T-helper 2 cell (primary cell): ENCODE measurements around the gene MAPKAP1.

Experiments used
- DNase-seq, 5 experiments: peaks; one replicate each; pipeline versions ENCODE4 v3.0.0 to v3.0.0-alpha.2; 2012 to 2022
- total RNA-seq, 2 donors: gene quantifications; one replicate each; lab custom pipeline; 2026; lab: John Stamatoyannopoulos, UW

Gene MAPKAP1
- 64.2 to 70.2 reads per million in 2 donors for total RNA-seq

DNA sequence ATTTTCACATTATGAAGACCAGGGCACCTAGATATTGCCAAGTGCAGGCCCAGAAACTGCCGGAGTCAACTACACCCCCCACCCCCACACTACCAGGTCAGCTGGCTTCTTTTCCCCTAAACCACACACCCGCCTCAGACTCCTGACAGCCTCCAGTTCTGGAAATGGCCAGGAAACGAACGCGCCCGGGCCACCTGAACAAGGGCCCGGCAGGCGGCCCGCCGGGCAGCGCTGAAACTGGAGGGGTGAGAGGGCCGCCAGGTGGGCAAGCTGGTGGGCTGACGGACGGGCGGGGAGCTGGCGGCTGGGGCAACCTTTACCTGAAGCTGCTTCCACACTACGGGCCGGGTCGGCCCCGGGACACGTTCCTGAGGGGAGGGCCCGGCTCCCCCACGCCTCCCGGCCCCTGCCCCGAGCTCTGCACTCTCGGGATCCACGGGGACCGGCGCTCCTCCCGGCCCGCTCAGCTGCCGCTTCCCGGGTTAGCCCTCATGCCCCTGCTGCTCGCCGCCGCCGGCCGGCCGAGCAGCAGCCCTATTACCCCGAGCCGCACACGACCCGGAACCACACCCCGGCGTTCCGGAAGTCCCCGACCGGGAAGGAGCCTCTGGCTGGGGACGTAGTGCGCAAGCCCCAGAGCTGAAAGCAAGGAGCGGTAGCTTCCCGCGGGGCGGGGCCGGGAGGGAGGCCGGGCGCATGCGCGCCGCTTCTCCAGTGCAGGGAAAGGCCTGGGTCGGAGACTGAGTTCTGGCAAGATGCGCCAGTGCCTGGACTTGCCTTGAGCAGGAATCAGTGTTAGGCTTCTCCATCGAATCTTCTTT, at the start of gene MAPKAP1:
Gene MAPKAP1 (minus strand): TSS at position 558 of the 821 bp plus-strand sequence. CDS start 34,634 bp downstream, outside the sequence.
- DNase-seq: peak; percentile 80 to 94 (median 90)

- no peak for DNase-seq
Observed at GRCh38 chr9:125756518-125756917, 49.5 kb upstream of the MAPKAP1 start.

GRCh38 chr9:125755340-125755739, 48.3 kb upstream of the MAPKAP1 start:
- DNase-seq: no peak

- no peak for DNase-seq
Observed at GRCh38 chr9:125754096-125754495, 47.1 kb upstream of the MAPKAP1 start.

- no peak for DNase-seq
Observed at GRCh38 chr9:125752070-125752628, 45.1 kb upstream of the MAPKAP1 start.

GRCh38 chr9:125750627-125751011, 43.6 kb upstream of the MAPKAP1 start:
- DNase-seq: no peak

GRCh38 chr9:125749951-125750626, 43.1 kb upstream of the MAPKAP1 start:
- DNase-seq: no peak

DNA sequence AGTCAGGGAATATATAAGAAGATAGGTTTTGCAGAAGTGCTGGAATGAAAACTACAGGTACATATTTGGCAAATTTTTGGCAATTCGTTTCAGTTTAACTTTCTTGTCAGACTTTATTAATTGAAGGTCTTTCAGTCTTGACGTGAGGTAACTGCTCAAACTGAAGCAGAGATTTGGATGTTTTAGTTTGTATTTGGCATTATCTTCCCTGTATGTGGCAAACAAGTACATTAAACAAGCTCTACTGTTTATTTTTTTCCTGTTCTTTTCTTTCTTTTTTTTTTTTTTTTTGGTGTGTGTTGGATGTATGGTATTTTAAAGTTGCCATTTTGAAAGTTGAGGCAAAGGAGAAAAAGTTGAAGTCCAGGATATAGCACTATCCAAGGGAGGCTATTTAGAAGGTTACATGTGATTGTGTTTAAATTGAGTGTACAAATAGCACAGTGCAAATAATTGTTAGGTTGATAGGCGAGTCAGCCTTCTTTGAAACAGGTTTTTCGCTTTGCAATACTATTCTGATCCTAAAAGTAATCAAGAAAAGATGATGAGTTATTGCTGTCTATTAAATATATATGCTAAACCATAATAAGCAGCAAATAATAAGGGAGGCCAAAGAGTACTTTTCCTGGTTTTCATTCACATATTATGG, 42.4 kb upstream of the MAPKAP1 start:
- DNase-seq: no peak

GRCh38 chr9:125748446-125749099, 41.6 kb upstream of the MAPKAP1 start:
- DNase-seq: no peak

DNA sequence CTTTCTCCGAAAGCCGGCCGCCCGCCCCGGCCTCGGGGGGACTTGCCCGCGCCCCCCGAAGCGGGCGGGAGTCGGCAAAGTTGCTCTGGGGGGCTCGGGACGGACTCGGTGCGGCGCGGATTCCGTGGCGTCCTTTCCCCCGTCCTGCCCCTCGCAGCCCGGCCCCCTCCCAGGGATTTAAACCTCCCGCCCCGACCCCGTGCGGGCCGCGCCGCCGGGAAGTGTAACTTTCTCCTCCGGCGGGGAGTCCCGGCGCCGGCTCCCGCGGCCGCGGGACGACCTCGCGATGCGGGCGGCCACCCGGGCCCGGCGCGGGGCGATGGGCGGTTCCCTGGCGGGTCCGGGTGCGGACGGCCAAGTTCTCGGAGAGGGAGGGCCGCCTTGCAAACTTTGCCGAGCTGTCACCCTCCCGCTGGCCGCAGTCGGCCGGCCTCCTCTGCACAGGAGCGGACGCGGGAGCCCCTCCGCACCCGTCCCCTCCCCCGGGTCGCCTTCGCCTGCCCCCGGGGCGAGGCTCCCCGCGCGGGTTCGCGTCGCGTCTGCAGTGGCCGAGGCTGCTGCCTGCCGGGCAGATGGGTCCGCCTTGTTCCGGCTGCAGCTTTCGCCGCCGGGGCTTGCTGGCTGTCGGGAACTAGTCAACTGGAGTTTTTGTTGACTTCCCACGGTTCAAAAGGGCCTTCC, 40.9 kb upstream of the MAPKAP1 start:
- DNase-seq: peak; percentile 6 to 30 (median 10)

DNA sequence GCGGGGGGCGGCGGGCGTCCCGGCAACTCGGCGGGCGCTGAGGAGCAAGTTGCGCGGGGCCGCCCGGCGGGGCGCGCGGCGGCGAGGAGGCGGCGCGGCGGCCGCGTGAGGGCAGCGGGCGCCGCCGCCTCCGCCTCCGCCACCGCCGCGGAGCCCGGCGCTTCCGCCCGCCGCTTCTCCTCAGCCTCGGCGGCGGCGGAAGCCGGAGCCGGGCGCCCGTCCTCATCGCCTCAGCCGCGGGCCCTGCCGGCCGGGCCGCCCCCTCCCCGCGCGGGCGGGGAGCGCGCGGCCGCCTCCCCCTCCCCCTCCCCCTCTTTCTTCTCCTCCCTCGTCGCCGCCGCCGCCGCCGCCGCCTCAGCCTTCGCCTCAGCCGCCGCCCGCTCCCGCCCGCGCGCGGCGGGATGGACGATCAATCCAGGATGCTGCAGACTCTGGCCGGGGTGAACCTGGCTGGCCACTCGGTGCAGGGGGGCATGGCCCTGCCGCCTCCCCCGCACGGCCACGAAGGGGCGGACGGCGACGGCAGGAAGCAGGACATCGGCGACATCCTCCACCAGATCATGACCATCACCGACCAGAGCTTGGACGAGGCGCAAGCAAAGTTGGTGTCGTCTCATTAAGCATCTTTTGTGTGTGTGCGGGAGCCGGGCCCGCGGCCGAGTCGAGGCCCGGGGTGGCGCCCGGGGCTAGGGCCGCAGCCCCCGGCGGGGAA, 40.2 kb upstream of the MAPKAP1 start, which contains the start of gene PBX3:
Gene PBX3 (plus strand): TSS at position 321 of the 712 bp plus-strand sequence.
- DNase-seq: peak; percentile 13 to 75 (median 30)

GRCh38 chr9:125746774-125747052, 39.7 kb upstream of the MAPKAP1 start:
- DNase-seq: no peak

GRCh38 chr9:125746017-125746773, 39.2 kb upstream of the MAPKAP1 start:
- DNase-seq: peak; percentile 83 to 95 (median 88)

DNA sequence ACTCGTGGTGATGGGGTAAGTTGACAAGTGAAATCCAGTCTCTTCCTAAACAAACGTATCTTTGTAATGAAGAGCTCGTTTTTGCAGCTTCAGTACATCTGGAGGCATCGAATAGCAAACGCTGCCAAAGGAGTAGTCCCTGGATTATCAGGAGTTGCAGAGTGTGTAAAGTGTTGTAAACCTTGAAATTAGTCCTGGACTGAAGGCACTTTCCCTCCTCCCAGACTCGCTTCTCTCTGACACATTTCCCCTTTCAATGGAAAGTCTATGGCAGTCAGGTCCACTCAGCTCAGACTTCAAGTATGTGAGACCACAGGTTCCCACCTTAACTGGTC, 38.6 kb upstream of the MAPKAP1 start:
- no peak for DNase-seq

DNA sequence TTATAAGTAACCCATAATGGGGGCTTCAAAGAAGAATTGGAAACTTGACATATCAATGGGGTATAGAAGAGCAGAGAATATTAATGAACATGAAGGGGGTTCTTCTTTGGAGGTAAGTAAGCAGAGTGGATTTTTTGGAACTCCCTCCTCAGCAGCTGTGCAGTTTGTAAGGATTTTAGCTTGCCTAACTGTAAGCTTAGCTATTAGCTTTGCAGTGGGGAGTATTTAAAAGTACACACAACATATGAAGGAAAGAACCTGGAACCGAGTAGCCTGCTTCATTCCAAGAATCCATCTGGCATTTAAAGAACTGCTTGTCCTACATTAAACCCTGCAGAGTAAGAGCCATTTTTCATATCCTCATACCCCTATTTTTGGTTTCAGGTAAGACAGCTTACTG, 38.0 kb upstream of the MAPKAP1 start:
- no peak for DNase-seq

GRCh38 chr9:125744616-125745015, 37.6 kb upstream of the MAPKAP1 start:
- no peak for DNase-seq

DNA sequence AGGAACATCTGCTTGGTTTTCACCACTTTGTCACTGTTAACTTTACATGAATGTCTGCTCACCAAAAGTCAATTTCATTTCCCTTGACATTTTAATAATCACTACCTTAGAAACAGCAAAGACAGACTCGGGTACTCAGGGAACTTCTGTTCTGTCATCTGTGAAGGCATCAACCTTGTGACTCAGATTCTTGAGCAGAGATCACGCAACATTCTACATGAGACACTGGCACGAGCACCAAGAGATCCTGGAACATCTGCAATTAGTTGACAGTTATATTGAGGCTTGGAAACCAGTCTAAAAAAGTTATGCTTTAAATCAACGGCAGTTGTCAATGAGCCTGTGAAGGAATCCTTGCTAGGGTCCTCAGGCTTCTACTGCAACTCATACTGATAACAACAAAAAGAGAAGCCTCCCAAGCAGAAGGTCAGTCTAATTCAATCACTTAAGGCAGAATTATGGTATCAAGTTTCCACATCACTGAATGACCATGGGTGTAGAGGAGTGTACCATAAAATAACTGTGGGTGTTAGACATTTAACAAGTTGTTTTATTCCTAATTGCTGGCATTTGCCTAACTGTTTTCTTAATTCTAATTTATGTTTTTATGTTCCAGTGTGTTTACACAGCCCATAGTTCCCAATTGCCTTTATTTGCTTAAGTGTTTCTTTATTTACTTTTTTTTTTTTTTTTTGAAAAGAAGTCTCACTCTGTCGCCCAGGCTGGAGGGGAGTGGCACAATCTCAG, 36.8 kb upstream of the MAPKAP1 start:
- DNase-seq: no peak

GRCh38 chr9:125742657-125743056, 35.6 kb upstream of the MAPKAP1 start:
- no peak for DNase-seq

DNA sequence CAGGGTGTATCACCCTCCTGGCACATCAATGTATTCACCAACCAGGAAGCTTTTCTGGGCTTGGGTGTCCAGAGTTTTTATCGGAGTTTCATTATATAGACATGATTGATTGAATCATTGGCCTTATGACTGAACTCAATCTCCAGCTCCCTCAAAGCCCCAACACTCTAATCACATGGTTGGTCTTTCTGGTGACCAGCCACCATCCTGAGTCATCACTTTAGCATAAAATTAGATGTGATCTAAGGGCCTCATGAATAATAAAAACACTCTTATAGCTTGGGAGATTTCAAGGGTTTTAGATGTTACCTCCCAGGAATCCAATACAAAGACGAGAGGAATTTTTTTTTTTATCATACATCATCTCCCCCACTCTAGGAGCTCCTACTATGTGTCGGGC, 32.4 kb upstream of the MAPKAP1 start:
- DNase-seq: no peak

DNA sequence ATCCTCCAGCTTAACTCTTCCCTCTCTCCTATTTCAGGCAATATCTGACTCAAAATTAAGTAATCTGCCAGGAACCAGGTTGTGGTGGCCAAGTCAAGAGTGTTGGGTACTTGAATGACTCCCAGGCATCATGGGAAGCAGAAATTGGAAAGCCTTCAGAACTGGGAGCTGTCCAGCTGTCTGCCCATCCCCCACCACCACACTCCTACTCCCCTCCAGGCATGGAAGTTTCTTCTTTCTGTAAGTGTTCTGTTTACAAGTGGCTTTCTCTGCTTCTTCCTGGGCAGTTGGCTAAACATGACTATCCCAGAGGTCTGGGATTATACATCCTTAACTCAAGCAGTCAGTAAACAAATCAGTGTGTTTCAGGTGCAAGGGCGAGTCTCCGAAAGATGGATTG, 25.6 kb upstream of the MAPKAP1 start:
- no peak for DNase-seq
